ENCODE results near the gene NAT8. TPM values are rescaled to one million over a fixed set of nuclear protein-coding genes. Genes with fewer than 3 reads are reported as not detected.

NAT8 gene
- total and polyA plus RNA-seq, 2 of the 8 experiments (the other 6 are each of a cell fraction or from before 2014, with no cell fraction given): not detected

GRCh38 chr2:73654175-73654574 is 12.0 kb upstream of the NAT8 start (continued):
- TF ChIP-seq HDAC2 (IDR thresholded peaks at IDR 0.05; ENCODE audit: borderline replicate concordance in 1 of 2, low read depth in 2 of 2, low read length in 2 of 2) (no peak), BACH1 (IDR thresholded peaks at IDR 0.05; ENCODE audit: low read length) (no peak), RXRA (IDR thresholded peaks at IDR 0.05; ENCODE audit: insufficient read depth, low read depth, low read length) (no peak), YY1 (IDR thresholded peaks at IDR 0.05; ENCODE audit: low read depth, low read length) (no peak)
- TF ChIP-seq, protein P1, sequence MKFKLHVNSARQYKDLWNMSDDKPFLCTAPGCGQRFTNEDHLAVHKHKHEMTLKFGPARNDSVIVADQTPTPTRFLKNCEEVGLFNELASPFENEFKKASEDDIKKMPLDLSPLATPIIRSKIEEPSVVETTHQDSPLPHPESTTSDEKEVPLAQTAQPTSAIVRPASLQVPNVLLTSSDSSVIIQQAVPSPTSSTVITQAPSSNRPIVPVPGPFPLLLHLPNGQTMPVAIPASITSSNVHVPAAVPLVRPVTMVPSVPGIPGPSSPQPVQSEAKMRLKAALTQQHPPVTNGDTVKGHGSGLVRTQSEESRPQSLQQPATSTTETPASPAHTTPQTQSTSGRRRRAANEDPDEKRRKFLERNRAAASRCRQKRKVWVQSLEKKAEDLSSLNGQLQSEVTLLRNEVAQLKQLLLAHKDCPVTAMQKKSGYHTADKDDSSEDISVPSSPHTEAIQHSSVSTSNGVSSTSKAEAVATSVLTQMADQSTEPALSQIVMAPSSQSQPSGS (IDR thresholded peaks at IDR 0.05; ENCODE audit: low read length): no peak
